ENCODE data around the gene DDIT3.

DNA sequence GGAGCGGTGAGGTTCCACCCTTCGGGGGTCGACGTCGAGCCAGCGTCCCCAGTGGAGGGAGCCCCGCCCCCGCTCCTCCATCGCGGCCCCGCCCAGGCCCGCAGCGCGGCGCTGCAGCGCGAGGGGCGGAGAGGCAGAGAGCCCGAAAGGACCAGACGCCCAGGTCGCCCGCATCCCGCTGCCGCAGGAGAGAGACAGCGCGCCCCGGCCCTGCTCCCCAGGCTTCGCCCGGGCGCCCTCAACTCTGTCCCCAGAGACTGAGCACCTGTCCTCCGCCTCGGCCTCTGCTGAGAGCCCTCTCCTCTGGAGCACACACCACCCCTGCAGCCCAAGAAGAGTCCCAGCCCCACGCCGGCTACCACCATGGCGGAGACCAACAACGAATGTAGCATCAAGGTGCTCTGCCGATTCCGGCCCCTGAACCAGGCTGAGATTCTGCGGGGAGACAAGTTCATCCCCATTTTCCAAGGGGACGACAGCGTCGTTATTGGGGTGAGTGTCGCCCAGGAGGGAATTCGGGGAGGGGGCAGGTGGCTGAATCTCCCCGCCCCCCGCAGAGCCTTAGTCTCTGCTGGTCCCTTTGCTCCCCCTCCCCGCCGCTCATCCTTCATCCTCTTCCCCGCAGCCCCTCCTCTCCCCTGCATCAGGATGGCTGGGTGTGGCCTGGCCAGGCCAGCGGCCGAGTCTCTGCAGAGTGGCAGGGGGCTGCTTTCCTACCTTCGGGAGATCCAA lies 29.8 kb upstream of the DDIT3 start, which contains the start of gene KIF5A:
- TF ChIP-seq, protein P1, sequence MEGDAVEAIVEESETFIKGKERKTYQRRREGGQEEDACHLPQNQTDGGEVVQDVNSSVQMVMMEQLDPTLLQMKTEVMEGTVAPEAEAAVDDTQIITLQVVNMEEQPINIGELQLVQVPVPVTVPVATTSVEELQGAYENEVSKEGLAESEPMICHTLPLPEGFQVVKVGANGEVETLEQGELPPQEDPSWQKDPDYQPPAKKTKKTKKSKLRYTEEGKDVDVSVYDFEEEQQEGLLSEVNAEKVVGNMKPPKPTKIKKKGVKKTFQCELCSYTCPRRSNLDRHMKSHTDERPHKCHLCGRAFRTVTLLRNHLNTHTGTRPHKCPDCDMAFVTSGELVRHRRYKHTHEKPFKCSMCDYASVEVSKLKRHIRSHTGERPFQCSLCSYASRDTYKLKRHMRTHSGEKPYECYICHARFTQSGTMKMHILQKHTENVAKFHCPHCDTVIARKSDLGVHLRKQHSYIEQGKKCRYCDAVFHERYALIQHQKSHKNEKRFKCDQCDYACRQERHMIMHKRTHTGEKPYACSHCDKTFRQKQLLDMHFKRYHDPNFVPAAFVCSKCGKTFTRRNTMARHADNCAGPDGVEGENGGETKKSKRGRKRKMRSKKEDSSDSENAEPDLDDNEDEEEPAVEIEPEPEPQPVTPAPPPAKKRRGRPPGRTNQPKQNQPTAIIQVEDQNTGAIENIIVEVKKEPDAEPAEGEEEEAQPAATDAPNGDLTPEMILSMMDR (conservative IDR thresholded peaks at IDR 0.05) = no peak
- TF ChIP-seq EZH2 (IDR thresholded peaks at IDR 0.05; ENCODE audit: low read depth) = no peak
